ENCODE data around the gene TMA7. TPM values are rescaled to one million over a fixed set of nuclear protein-coding genes. Genes with fewer than 3 reads are reported as not detected.

TMA7 gene
- total and polyA plus RNA-seq, 2 donors (not counting 3 experiments of a cell fraction or from before 2014, with no cell fraction given) = 137 to 306 TPM

DNA sequence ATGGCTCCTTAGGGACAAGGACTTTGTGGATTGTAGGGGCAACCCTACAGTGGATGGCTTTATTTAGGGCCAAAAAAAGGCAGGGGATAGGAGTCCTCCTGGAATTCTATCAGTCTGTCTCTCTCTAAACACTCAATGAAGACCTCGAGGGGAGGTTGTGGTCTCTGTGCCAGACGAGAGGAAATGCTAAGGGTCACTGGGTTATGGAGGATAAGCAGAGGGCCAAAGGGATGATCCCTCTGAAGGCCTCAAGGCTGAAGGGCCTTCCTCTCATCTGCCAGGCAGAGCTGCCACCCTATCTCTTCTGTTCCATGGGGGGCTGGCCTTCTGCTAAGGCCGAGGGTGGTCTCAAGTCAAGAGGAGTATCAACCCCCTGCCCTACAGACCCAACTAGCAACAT lies 37.1 kb upstream of the TMA7 start:
- CTCF ChIA-PET = interaction anchor here (12.6 kb wide), 1 partner anchor 34 kb away, joined by 716 read pairs; no protein-coding TSS in a partner anchor
- dilution Hi-C loops (cut with MboI; ENCODE audit: extremely low pct_ligation_motif_present, low sequenced_read_pairs) = no loop called here
- no peaks in the 10 kb centered on the region for H3K79me2 ChIP-seq (ENCODE audit: control insufficient read depth, insufficient read depth, low read length)
- no peaks in the 10 kb centered on the region for H4K20me1 ChIP-seq (replicated peaks; ENCODE audit: control insufficient read depth, extremely low read depth, insufficient read depth, low read length)
- no peak for TF ChIP-seq POLR2A (IDR thresholded peaks at IDR 0.05; ENCODE audit: low read depth, low read length)
- TF ChIP-seq JUN (IDR thresholded peaks at IDR 0.05; ENCODE audit: borderline replicate concordance, insufficient read depth, insufficient read length, low read depth) = no peak
- no peak for TF ChIP-seq GATA2 (IDR thresholded peaks at IDR 0.05; ENCODE audit: insufficient read depth, insufficient read length, low read depth, low read length)
- TF ChIP-seq EZH2 (IDR thresholded peaks at IDR 0.05; ENCODE audit: borderline replicate concordance, low read depth, low read length, severe bottlenecking) = no peak
- no peak for TF ChIP-seq FOS (IDR thresholded peaks at IDR 0.05; ENCODE audit: borderline replicate concordance, insufficient read depth, low read length)
- TF ChIP-seq POLR2AphosphoS5 (IDR thresholded peaks at IDR 0.05; ENCODE audit: insufficient read depth, low read depth, low read length) = no peak
- no peak for TF ChIP-seq CTCF (IDR thresholded peaks at IDR 0.05; ENCODE audit: extremely low read depth in 1 of 2, insufficient read depth in 1 of 2, low read depth in 1 of 2, low read length in 2 of 2)
- TF ChIP-seq, protein P1, sequence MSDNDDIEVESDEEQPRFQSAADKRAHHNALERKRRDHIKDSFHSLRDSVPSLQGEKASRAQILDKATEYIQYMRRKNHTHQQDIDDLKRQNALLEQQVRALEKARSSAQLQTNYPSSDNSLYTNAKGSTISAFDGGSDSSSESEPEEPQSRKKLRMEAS (IDR thresholded peaks at IDR 0.05; ENCODE audit: insufficient read depth, insufficient read length) = no peak
- TF ChIP-seq MYC (IDR thresholded peaks at IDR 0.05; ENCODE audit: low read depth, low read length) = no peak
- no peak overlapping the region for H3K9ac ChIP-seq (replicated peaks; ENCODE audit: extremely low read depth, insufficient read depth, low read length)
- FAIRE-seq (no peak), DNase-seq (ENCODE audit: low read depth, low spot score) (no peak)
- H3K36me3 ChIP-seq (ENCODE audit: control insufficient read depth in 2 of 2, extremely low read depth in 1 of 2, insufficient read depth in 2 of 2, low read length in 2 of 2) = peaks cover 0 to 13% of the 10 kb centered on the region in 2 experiments
- H3K27me3 ChIP-seq (ENCODE audit: control insufficient read depth in 2 of 2, insufficient read depth in 2 of 2, low read length in 2 of 2) = peaks cover 0 to 1% of the 10 kb centered on the region in 2 experiments
- no TSS peak for BruUV-seq (replicated peaks)
- POLR2A ChIA-PET = no interaction called here
- no peaks in the 10 kb centered on the region for H3K9me3 ChIP-seq (replicated peaks; ENCODE audit: control insufficient read depth, insufficient read depth, low read length)
- no peak overlapping the region for H2AFZ ChIP-seq (ENCODE audit: low read depth, low read length)
- no peak overlapping the region for H3K27ac ChIP-seq (ENCODE audit: insufficient read depth, low read depth, low read length)
- H3K4me3 ChIP-seq (replicated peaks in 1 of 3; ENCODE audit: insufficient read depth in 1 of 3, low read depth in 1 of 3, low read length in 3 of 3) = no peak overlapping the region
- H3K9me1 ChIP-seq (replicated peaks; ENCODE audit: control insufficient read depth, extremely low read depth, insufficient read depth, low read length) = no peaks in the 10 kb centered on the region
- intact Hi-C loops (cut with micrococcal nuclease) = no loop called here
- peaks cover 10% of the 10 kb centered on the region for H3K4me1 ChIP-seq (ENCODE audit: control insufficient read depth, extremely low read depth, insufficient read depth, low read length)
- no peak overlapping the region for H3K4me2 ChIP-seq (ENCODE audit: insufficient read depth, low read length)

All from endothelial cell of umbilical vein (primary cell).